Stimulated activated CD8-positive, alpha-beta memory T cell treated with anti-CD3 and anti-CD28 coated beads, Interleukin-12 subunit alpha, Interleukin-12 subunit beta, amount 100 ng/mL, for 1 hour (primary cell): Measurements from ENCODE around the gene SUPT5H.
A peak's percentile ranks its signal among the peaks of the same experiment; 100 is the strongest.

Experiments used
- DNase-seq: peaks from one replicate; pipeline ENCODE4 v3.0.0-alpha.2; 2020; ENCODE audit warnings: low read depth

Gene SUPT5H

DNA sequence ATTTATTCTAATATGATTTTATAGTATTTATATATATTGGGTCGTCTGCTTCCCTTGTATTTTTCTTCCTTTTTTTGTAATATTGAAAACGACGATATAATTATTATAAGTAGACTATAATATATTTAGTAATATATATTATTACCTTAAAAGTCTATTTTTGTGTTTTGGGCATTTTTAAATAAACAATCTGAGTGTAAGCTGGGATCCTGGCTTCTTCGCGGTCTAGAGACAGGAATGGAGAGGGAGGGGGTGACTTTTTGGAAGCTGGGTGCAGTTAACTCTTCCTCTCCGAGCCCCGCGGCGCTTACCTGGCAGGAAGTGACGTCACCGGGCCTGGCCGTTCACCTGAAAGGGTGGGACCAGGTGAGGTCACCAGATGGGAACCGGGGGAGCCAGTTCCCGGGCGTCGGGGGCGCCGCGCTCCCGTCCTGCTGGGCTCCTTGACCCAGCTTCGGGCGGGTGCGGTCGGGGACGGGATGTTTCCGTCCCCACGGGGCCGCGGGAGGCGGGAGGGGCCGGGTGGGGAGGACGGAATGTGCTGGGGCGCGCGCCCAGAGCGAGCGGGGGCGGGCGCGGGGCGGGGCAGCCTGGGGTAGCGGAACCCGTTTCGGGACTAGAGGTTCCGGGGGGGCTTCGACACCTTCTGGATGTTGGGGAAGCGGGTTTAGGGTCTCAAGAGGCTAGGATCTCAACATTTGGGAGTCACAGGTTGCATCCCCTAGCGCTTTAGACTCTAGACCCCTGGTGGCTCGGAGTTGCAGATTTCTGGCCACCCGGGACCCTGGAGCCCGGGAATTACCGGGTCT lies 36.0 kb upstream of the SUPT5H start:
- DNase-seq: peak; percentile 91

- DNase-seq: peak; percentile 68
Observed at GRCh38 chr19:39410017-39410830, 35.2 kb upstream of the SUPT5H start.

DNA sequence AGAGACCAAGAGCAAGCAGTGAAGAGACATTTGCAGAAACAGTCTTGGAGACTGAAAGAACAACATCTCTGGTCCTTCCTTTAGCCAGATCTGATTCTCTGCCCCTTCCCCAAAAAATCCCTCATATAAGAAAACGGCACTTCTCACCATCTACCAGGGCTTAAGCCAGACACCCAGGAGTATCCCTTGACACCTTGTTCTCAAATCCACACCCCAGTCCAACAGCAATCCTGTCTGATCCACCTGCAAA lies 34.6 kb upstream of the SUPT5H start:
- DNase-seq: no peak

GRCh38 chr19:39411081-39411831 lies 34.1 kb upstream of the SUPT5H start:
- no peak for DNase-seq

- peak; percentile 84 for DNase-seq
Observed at GRCh38 chr19:39411832-39412099, 33.6 kb upstream of the SUPT5H start.

- peak; percentile 97 for DNase-seq
Observed at GRCh38 chr19:39412100-39412866, 33.1 kb upstream of the SUPT5H start, which contains the start of gene PLEKHG2. Gene PLEKHG2, plus strand, starts transcription at chr19:39412669. Its CDS starts 1,418 bp downstream, at chr19:39414087.

DNA sequence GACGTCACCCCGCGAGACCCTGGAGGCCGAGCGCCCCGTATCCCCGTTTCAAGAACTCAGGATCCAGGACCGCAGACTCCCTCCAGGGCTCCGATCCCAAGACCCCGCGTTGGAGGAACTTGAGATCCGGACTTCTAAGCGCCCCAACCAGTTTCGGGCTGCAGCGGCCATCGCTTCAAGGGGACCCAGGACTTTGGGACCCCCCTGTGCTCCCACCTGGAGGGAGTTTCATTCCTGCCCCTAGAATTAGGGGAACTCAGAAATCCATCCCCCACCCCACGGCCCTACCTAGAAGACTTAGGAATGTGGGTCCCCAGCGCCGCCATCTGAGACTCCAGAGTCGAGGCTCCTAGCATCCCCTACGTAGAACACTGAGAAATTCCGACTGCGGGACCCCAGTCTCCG lies 32.5 kb upstream of the SUPT5H start:
- DNase-seq: no peak

DNA sequence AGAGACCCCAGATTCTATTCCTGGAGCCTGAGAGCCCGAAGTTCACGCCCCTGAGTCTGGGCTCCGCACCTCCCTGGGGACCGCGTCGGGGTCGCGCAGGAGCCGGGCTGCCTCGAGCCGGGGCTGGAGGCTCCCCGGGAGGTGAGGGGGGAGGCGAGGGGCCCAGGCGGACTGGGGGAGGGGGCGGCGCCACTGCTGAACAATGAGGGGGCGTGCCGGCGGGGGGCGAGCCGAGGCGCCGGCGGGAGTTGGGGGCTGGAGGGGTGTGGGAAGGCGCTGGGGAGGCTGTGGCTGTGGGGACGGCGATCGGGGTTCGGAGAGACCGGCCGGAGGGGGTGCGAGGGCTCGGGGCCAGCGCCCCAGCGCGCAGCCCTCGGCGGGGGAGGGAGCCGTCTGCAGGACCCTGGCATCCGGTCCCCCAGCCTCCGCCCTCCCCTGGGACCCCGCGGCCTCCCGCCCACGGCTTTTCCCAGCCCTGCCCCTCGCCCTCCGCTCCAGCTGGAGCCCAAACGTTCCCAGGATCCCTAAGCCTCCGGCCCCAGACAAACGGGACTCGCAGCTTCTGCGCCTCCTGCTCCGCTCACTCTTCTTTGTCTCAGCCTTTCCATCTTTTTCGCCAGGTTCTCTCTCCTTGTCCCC lies 32.0 kb upstream of the SUPT5H start:
- DNase-seq: no peak

DNA sequence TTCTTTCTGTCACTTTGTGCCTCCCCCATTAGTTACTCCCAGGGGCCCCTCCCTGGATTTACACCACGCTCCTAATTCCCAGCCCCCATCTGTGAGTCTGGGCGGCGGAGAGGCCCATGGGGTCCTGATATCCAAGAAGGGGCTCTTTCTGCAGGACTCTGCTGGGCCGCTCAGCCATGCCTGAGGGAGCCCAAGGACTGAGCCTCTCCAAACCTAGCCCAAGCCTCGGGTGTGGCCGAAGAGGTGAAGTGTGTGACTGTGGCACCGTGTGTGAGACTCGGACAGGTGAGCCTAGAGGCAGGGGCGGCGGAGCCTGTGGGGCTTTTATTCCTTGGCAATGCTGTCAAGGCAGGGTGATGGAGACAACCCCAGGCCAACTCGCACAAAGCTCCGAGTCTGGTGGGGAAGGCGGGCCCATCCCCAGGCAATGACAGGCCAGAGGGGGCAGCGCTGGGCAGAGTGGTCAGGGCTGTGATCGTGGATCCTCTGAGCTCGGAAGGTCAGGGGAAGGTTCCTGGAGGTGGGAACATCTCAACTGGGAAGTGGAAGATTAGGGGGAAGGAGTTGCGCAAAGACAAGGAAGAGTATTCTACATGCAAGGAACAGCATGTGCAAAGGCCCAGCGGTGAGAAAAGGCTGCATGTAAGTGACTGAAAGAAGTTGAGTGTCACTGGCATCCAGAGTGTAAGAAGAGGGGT lies 31.3 kb upstream of the SUPT5H start:
- no peak for DNase-seq

- DNase-seq: no peak
Observed at GRCh38 chr19:39415111-39416046, 30.0 kb upstream of the SUPT5H start.

- DNase-seq: no peak
Observed at GRCh38 chr19:39416152-39417120, 28.9 kb upstream of the SUPT5H start.

DNA sequence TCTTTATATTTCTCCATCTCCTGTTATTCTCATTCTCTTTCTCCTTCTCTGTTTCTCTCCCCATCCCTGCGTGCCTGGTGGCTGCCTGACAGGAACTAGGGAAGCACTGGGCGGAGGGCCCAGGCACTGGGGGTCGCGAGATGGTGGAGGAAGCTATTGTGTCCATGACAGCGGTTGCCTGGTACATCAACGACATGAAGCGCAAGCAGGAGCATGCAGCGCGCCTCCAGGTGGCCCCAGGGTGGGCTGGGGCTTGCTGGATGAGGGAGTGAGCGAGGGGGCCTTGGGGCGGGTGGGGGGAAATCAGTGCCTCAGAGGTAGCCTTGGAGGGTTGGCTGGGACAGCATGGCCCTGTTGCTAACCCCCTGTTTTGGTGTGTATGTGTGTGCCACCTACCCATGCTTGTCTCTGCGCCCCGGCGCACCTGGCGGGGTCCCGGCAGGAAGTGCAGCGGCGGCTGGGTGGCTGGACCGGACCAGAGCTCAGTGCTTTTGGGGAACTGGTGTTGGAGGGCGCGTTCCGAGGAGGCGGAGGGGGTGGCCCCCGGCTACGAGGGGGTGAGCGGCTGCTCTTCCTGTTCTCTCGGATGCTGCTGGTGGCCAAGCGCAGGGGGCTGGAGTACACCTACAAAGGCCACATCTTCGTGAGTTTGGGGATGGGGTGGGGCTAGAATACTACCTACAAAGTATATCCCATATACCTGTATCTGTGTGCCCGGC lies 27.8 kb upstream of the SUPT5H start:
- DNase-seq: no peak

GRCh38 chr19:39419003-39419402 lies 26.4 kb upstream of the SUPT5H start:
- no peak for DNase-seq

DNA sequence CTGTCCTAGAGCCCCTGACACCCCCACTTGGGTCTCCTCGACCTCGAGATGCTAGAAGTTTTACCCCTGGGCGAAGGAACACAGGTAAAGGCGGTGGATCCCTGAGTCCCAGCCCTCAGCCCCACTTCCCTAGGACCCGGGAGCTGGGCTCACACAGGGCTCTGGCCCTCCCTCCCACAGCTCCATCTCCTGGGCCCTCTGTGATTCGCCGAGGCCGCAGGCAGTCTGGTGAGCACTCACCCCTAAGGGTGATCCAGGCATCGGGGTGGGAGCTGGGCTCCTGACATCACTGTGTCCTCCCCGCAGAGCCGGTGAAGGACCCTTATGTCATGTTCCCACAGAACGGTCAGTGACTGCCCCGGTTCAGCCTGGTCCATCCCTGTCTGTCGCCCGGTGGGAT lies 24.6 kb upstream of the SUPT5H start:
- no peak for DNase-seq

DNA sequence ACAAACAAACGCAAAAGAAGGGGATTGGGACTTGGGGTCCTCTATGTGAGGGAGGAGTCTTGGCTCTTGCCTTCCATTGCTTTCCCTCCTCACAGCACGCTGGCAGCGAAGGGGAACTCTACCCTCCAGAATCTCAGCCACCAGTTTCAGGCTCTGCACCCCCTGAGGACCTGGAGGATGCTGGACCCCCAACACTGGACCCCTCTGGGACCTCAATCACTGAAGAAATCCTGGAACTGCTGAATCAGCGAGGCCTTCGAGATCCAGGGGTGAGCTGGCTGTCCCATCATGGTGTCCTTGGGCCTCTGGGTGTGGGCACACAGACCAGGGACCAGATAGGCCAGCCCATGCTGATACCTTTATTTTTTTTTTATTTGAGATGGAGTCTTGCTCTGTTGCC lies 23.4 kb upstream of the SUPT5H start:
- DNase-seq: no peak

DNA sequence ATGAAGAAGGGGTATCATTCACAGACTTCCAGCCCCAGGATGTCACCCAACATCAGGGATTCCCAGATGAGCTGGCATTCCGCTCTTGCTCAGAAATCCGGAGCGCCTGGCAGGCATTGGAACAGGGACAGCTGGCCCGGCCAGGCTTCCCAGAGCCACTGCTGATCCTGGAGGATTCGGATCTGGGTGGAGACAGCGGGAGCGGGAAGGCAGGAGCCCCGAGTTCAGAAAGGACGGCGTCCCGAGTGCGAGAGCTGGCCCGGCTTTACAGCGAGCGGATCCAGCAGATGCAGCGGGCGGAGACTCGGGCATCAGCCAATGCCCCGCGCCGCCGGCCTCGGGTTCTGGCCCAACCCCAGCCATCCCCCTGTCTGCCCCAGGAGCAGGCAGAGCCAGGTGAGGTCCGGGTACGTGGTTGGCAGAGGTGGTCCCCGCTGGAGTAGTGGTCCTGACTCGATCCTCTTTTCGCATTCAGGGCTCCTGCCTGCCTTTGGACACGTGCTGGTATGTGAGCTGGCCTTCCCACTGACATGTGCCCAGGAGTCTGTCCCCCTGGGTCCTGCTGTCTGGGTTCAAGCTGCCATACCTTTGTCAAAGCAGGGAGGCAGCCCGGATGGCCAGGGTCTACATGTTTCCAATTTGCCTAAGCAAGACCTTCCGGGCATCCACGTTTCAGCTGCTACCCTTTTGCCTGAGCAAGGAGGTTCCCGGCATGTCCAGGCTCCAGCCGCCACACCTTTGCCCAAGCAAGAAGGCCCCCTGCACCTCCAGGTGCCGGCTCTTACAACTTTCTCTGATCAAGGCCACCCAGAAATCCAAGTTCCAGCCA lies 21.9 kb upstream of the SUPT5H start:
- no peak for DNase-seq

DNA sequence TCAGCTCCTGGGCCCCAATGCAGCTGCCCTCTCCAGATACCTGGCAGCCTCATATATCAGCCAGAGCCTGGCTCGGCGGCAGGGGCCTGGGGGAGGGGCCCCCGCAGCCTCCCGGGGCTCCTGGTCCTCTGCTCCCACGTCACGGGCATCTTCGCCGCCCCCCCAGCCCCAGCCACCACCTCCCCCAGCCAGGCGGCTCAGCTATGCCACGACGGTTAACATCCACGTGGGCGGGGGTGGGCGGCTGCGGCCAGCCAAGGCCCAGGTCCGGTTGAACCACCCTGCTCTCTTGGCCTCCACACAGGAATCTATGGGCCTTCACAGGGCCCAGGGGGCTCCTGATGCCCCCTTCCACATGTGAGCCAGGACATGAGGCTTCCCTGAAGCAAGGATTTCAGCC lies 20.4 kb upstream of the SUPT5H start:
- DNase-seq: no peak
